Measurements from ENCODE around the gene ATXN7L1. TPM values are rescaled to one million over a fixed set of nuclear protein-coding genes. Genes with fewer than 3 reads are reported as not detected.

Gene ATXN7L1
- total RNA-seq, 1 donor from 2014 or later: 18.6 TPM

DNA sequence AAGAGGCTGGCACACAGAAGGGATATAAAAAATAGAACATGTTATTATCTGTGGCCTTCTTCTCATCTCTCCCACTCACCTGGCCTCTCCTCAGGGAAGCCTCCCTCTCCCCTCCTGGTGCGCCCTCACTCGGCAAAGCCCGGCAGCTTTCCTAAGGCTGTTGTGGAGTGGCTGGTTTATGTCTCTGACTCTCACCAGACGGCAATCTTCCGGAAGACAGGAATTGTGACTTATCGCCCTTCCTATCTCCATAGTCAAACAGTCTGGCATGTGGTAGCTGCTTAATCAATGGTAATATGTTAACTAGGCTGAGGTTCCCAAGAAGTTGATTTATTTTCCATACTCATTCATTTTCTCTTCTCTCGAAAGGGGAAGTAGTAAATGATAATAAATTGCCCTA is 78.7 kb downstream of the ATXN7L1 start:
- ChIA-PET POLR2A (no interaction called here), CTCF (no interaction called here)
- H3K27me3 Mint-ChIP-seq: no peaks in the 10 kb centered on the region
- no peak overlapping the region for H3K4me3 Mint-ChIP-seq
- H3K27ac Mint-ChIP-seq: no peak overlapping the region
- H3K9me3 Mint-ChIP-seq: no peaks in the 10 kb centered on the region
- H3K36me3 Mint-ChIP-seq (ENCODE audit: low read depth): no peaks in the 10 kb centered on the region
- ATAC-seq (ENCODE audit: low read depth) (no peak), DNase-seq (no peak)
- TF ChIP-seq, protein P1, sequence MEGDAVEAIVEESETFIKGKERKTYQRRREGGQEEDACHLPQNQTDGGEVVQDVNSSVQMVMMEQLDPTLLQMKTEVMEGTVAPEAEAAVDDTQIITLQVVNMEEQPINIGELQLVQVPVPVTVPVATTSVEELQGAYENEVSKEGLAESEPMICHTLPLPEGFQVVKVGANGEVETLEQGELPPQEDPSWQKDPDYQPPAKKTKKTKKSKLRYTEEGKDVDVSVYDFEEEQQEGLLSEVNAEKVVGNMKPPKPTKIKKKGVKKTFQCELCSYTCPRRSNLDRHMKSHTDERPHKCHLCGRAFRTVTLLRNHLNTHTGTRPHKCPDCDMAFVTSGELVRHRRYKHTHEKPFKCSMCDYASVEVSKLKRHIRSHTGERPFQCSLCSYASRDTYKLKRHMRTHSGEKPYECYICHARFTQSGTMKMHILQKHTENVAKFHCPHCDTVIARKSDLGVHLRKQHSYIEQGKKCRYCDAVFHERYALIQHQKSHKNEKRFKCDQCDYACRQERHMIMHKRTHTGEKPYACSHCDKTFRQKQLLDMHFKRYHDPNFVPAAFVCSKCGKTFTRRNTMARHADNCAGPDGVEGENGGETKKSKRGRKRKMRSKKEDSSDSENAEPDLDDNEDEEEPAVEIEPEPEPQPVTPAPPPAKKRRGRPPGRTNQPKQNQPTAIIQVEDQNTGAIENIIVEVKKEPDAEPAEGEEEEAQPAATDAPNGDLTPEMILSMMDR (IDR thresholded peaks at IDR 0.05): no peak
- peaks cover 12% of the 10 kb centered on the region for H3K4me1 Mint-ChIP-seq
- intact Hi-C loops (cut with micrococcal nuclease): no loop called here

DNA sequence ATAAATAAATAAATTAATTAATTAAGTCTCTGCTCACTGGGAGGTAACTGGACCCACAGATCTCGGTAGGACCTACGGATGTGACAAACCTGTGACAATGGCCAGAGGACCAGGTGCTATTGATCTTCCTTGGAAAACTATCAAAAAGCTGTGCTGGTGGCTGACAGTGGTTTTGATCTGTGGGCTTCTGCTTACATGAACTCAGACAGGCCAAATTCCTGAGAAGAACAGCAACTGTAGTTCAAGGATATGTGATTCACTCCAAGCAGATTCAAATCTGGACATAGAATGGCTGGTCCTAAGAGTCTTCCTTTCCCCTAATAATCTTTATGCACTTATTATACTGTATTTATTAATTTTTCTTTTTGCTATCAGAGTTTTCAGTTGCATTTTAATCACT is 80.0 kb downstream of the ATXN7L1 start:
- TF ChIP-seq, protein P1 (IDR thresholded peaks at IDR 0.05): no peak
- ChIA-PET CTCF (no interaction called here), POLR2A (no interaction called here)
- Mint-ChIP-seq H3K4me3 (no peak overlapping the region), H3K27me3 (no peaks in the 10 kb centered on the region), H3K36me3 (ENCODE audit: low read depth) (no peaks in the 10 kb centered on the region), H3K9me3 (no peaks in the 10 kb centered on the region), H3K27ac (no peak overlapping the region), H3K4me1 (peaks cover 12% of the 10 kb centered on the region)
- ATAC-seq (ENCODE audit: low read depth) (no peak), DNase-seq (no peak)
- intact Hi-C loops (cut with micrococcal nuclease): no loop called here

DNA sequence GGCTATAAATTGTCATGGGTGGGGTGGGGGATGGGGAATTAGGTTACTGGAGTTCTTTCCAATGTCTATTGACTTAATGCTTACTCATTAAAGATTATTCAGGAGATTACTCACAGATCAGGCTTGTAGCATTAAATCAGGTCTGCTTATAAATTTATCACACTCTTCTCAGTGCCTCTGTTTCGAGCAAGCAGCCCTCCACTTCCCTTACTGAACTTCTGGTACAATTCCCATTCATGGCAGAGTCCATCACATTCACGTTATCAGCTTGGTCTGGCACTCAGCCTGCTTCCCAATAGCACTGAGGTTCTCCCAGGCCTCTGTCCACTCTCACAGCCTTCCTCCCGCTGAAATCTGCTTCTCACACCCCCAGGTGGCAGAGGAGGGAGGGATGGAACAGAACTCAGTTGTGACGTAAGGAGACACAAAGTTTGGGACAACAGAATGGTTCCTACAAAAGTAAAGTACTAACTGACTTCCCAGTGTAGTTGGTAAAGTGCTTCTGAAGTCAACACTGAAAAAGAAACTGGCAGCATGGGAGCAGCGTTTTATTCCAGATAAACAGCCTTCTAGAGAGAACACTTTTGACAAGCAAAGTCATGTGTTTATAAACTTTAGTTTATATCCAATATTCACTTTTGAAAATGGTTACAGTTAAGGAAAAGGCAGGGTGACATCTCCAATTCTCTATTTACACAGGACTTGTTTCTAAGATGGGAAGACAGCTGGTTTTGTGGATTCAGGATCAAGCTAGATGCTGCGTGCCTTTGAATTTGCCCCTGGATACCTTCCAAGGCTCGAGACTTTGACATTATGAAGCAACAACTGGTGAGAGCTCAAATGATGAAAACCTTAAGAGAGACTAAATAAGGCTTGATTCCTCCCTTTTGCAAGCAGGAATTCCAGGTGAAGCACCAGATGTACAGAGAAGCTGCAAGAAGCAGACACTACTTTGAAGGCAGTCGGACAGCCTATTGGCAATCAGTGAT is 81.4 kb downstream of the ATXN7L1 start:
- POLR2A ChIA-PET: interaction anchor here (0.7 to 1.0 kb wide), 2 partner anchors 12 to 13 kb away, joined by 3 read pairs; no protein-coding TSS in a partner anchor
- H3K27me3 Mint-ChIP-seq: no peaks in the 10 kb centered on the region
- ATAC-seq (ENCODE audit: low read depth): no peak

GRCh38 chr7:105792488-105793370 is 83.7 kb downstream of the ATXN7L1 start:
- Mint-ChIP-seq H3K9me3 (no peaks in the 10 kb centered on the region), H3K27me3 (no peaks in the 10 kb centered on the region), H3K36me3 (ENCODE audit: low read depth) (no peaks in the 10 kb centered on the region), H3K27ac (no peak overlapping the region), H3K4me1 (peaks cover 1% of the 10 kb centered on the region), H3K4me3 (no peak overlapping the region)
- no peak for ATAC-seq (ENCODE audit: low read depth)
- intact Hi-C loops (cut with micrococcal nuclease): no loop called here
- TF ChIP-seq, protein P1 (IDR thresholded peaks at IDR 0.05): no peak
- POLR2A ChIA-PET: no interaction called here
- no peak for DNase-seq
- CTCF ChIA-PET: no interaction called here

More for the DNA sequence above, 81.4 kb downstream of the ATXN7L1 start:
- TF ChIP-seq, protein P1 (IDR thresholded peaks at IDR 0.05): no peak
- no peak overlapping the region for H3K27ac Mint-ChIP-seq
- peaks cover 2% of the 10 kb centered on the region for H3K4me1 Mint-ChIP-seq
- no peaks in the 10 kb centered on the region for H3K36me3 Mint-ChIP-seq (ENCODE audit: low read depth)
- H3K4me3 Mint-ChIP-seq: no peak overlapping the region
- no peak for DNase-seq
- H3K9me3 Mint-ChIP-seq: no peaks in the 10 kb centered on the region
- CTCF ChIA-PET: no interaction called here
- intact Hi-C loops (cut with micrococcal nuclease): no loop called here

DNA sequence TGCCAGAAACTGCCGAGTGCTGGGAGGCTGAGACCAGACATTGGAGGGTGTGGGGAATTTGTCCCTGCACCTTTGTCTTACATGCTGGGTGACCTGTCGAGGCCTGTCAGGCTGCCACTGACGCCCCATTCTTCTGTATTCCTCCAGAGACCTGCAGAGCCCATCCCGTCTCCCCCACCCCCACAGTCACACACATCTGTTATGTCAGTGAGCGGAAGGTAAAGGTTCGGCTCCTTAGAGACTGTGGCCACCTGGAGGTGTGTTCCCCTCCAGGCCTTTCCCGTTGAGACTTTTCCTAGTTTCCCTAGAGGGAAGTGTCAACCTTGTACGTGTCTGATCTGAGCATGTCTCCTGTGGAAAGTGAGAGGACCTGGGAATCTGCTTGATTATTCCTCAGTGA is 84.5 kb downstream of the ATXN7L1 start:
- H3K36me3 Mint-ChIP-seq (ENCODE audit: low read depth): no peaks in the 10 kb centered on the region
- no peak overlapping the region for H3K4me3 Mint-ChIP-seq
- TF ChIP-seq, protein P1 (IDR thresholded peaks at IDR 0.05): no peak
- intact Hi-C loops (cut with micrococcal nuclease): no loop called here
- peaks cover 1% of the 10 kb centered on the region for H3K4me1 Mint-ChIP-seq
- ATAC-seq (ENCODE audit: low read depth) (no peak), DNase-seq (no peak)
- H3K27me3 Mint-ChIP-seq: no peaks in the 10 kb centered on the region
- CTCF ChIA-PET: no interaction called here
- no peaks in the 10 kb centered on the region for H3K9me3 Mint-ChIP-seq
- no peak overlapping the region for H3K27ac Mint-ChIP-seq
- POLR2A ChIA-PET: no interaction called here

Data from activated B cell treated with CpG ODN at 0.5 μM for 24 hours (primary cell).